Effector memory CD8-positive, alpha-beta T cell (primary cell): ENCODE measurements around the gene DOCK10.

Experiments
- ATAC-seq: fragments of 150-1000 bp; cut with Tn5 transposase; replicated peaks from 2 replicates; pipeline ENCODE4 v1.10.0; 2021; ENCODE audit warnings: mild to moderate bottlenecking, moderate library complexity
- DNase-seq, 3 experiments: peaks; one replicate each; pipeline ENCODE4 v3.0.0; 2021
- H3K27ac Mint-ChIP-seq, 2 donors: one replicate each; pipeline ENCODE4 v1.8.0; 2022; ENCODE audit warnings: mild to moderate bottlenecking in 2 of 2, mixed read lengths in 2 of 2, moderate library complexity in 2 of 2
- H3K27me3 Mint-ChIP-seq, 2 donors: one replicate each; pipeline ENCODE4 v1.8.0; 2022; ENCODE audit warnings: mixed read lengths in 2 of 2
- H3K36me3 Mint-ChIP-seq: one replicate; pipeline ENCODE4 v1.8.0; 2022; ENCODE audit warnings: mild to moderate bottlenecking, moderate library complexity, mixed read lengths; ENCODE audit not compliant: insufficient read depth
- H3K4me1 Mint-ChIP-seq, 2 donors: one replicate each; pipeline ENCODE4 v1.8.0; 2022; ENCODE audit warnings: low read depth in 2 of 2, mixed read lengths in 2 of 2
- H3K4me3 Mint-ChIP-seq, 2 donors: one replicate each; pipeline ENCODE4 v1.8.0; 2022; ENCODE audit warnings: mild to moderate bottlenecking in 2 of 2, mixed read lengths in 2 of 2, moderate library complexity in 2 of 2
- H3K9me3 Mint-ChIP-seq, 2 donors: one replicate each; pipeline ENCODE4 v1.8.0; 2022; ENCODE audit warnings: mixed read lengths in 2 of 2

DOCK10 gene

DNA sequence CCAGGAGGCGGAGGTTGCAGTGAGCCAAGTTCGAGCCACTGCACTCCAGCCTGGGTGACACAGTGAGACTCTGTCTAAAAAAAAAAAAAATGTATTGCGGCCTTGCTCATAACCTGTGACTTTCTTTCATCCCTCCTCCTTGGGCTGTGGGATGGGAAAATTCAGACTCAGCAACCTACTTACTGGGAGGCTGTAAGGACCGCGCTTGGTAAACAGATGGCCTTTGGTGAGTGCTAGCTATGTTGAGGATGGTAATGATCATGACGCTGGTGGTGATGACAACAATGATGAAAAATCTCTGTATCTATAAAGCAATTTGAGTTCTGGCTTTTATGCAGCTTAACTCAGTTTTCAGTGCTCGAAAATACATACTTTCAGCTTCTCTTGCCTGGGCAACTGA is 261.4 kb downstream of the DOCK10 start:
- Mint-ChIP-seq H3K36me3 (peaks cover 53% of the 10 kb centered on the region), H3K4me1 (peaks cover 0 to 4% of the 10 kb centered on the region in 2 donors), H3K27ac (peak overlapping the region in 1 of 2 donors; percentile 36), H3K4me3 (no peak overlapping the region), H3K27me3 (no peaks in the 10 kb centered on the region), H3K9me3 (no peaks in the 10 kb centered on the region)
- DNase-seq (no peak), ATAC-seq (no peak)

DNA sequence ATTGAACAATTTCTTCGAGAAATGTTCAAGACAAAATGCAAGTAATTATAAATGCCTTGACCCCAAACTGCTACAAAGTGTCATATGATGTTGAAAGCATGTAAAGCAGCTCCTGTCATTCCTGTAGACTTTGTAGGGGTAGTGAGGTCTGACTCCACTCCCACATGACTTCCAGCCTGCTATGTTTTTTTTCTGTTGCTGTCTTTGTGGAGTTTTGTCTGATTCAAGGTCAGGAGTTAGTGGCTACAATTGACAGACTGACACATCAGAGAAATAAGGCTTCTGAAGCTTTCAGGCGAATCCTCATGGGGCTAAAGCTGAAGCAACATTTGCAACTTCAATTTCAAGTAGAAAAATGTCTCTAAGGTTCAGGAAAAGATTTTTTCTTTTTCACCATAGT is 262.2 kb downstream of the DOCK10 start:
- Mint-ChIP-seq H3K36me3 (peaks cover 46% of the 10 kb centered on the region), H3K4me1 (peaks cover 0 to 4% of the 10 kb centered on the region in 2 donors), H3K4me3 (no peak overlapping the region), H3K27ac (peak overlapping the region in 1 of 2 donors; percentile 79), H3K27me3 (no peaks in the 10 kb centered on the region), H3K9me3 (no peaks in the 10 kb centered on the region)
- ATAC-seq, result no peak
- DNase-seq, result no peak

DNA sequence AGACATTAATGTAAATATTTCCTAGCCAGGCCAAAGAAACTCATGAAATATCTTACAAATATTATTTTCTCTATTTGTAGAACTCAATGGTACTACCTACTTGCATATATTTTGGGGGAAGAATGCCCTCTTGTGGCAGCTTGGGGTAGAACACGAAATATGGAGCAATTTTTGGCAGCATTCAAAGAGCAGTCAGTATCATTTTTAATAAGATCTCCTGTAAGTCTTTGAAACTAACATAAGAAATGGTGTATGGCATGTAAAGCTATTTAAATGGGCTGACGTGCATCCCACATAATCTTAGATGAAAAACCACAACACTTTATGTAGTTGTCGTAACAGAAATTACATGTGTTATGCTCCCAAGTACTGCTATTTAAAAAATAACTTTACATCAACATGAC is 263.8 kb downstream of the DOCK10 start:
- Mint-ChIP-seq H3K9me3 (no peaks in the 10 kb centered on the region), H3K4me3 (no peak overlapping the region), H3K4me1 (peaks cover 0 to 4% of the 10 kb centered on the region in 2 donors), H3K27ac (peak overlapping the region in 1 of 2 donors; percentile 63), H3K36me3 (peaks cover 50% of the 10 kb centered on the region), H3K27me3 (no peaks in the 10 kb centered on the region)
- DNase-seq (peak; percentile 37 to 66 (median 38)), ATAC-seq (peak; percentile 69)

DNA sequence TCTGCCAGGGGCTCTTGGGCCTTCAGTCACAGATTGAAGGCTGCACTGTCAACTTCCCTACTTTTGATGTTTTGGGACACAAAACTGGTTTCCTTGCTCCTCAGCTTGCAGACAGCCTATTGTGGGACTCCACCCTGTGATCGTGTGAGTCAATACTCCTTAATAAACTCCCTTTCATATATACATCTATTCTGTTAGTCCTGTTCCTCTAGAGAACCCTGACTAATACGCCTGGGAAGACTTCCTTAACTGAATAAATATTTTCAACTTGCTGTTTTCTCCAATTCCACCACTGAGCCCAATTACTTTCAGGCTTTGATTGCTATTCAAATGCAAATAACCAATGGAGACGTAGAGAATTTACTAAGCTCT is 264.7 kb downstream of the DOCK10 start:
- no peak for ATAC-seq
- peaks cover 0 to 4% of the 10 kb centered on the region in 2 donors for H3K4me1 Mint-ChIP-seq
- DNase-seq, result no peak
- H3K9me3 Mint-ChIP-seq, result no peaks in the 10 kb centered on the region
- H3K36me3 Mint-ChIP-seq, result peaks cover 50% of the 10 kb centered on the region
- H3K4me3 Mint-ChIP-seq, result no peak overlapping the region
- H3K27ac Mint-ChIP-seq, result peak overlapping the region in 1 of 2 donors; percentile 63
- H3K27me3 Mint-ChIP-seq, result no peaks in the 10 kb centered on the region

DNA sequence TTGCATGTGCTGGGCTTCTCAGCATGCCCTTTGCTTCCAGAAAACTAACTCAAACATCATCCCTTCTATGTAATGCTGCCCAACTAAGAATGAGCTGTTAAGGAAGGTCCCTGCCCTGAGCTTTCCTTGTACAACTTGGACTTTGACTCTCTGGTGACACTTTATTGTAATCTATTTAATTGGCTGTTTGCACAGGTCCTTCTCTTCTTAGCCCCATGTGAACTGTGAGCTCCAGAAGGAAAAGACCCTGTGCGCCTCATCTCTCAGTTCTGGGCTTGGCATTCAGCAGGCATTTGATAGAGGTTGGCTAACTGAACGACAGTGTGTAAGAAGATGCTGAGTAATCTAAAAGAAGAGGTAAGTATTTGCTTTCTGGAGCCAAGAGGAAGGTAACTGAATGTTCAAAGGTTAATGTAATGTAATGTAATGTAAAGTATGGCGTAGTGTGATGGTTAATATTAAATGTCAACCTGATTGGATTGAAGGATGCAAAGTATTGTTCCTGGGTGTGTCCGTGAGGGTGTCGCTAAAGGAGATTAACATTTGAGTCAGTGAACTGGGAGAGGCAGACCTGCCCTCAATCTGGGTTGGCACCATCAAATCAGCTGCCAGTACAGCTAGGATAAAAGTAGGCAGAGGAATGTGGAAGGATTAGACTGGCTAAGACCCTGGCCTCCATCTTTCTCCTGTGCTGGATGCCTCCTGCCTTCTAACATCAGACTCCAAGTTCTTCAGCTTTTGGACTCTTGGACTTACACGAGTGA is 265.3 kb downstream of the DOCK10 start:
- H3K4me1 Mint-ChIP-seq, result peaks cover 0 to 4% of the 10 kb centered on the region in 2 donors
- DNase-seq, result no peak
- peak overlapping the region in 1 of 2 donors; percentile 30 for H3K27ac Mint-ChIP-seq
- H3K36me3 Mint-ChIP-seq, result peaks cover 54% of the 10 kb centered on the region
- H3K4me3 Mint-ChIP-seq, result no peak overlapping the region
- H3K27me3 Mint-ChIP-seq, result no peaks in the 10 kb centered on the region
- ATAC-seq, result no peak
- H3K9me3 Mint-ChIP-seq, result no peaks in the 10 kb centered on the region

DNA sequence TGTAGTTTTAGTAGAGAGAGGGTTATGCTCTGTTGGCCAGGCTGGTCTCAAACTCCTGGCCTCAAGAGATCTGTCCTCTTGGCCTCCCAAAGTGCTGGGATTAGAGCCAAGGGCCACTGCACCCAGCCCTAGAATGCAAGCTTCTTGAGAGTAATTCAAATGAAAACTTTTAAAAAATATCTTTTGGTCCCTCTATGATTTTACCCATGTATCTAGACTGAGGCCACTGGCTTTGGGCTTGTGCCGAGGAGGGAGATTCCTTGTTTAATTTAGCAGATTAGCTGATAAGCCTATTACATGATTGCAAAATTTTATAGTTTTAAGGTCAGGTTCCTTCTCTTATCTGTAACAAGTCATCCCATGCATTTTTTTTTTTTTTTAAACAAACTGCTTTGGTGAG is 266.6 kb downstream of the DOCK10 start:
- no peak overlapping the region for H3K4me3 Mint-ChIP-seq
- no peaks in the 10 kb centered on the region for H3K9me3 Mint-ChIP-seq
- H3K27me3 Mint-ChIP-seq, result no peaks in the 10 kb centered on the region
- H3K36me3 Mint-ChIP-seq, result peaks cover 58% of the 10 kb centered on the region
- DNase-seq, result no peak
- peaks cover 0 to 4% of the 10 kb centered on the region in 2 donors for H3K4me1 Mint-ChIP-seq
- ATAC-seq, result no peak
- no peak overlapping the region for H3K27ac Mint-ChIP-seq

DNA sequence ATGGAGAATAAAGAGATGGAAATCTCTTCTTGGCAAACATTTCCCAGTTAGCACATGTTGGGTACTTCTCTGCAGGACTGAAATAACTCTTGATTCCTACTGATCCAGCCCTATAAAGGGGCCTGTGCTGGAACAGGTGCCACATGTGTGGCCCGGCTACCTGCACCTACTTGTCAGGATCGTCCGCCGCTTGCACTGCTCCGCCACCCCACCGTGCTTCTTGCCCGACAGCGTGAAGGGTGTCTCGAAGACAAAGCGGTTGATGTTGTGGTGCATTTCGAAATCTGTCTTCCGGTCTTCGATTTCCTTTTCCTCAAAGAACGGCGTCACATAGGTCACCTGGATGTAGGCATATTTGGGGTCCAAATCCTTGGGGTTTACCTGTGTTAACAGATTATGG is 267.5 kb downstream of the DOCK10 start:
- H3K9me3 Mint-ChIP-seq, result no peaks in the 10 kb centered on the region
- no peak for ATAC-seq

DNA sequence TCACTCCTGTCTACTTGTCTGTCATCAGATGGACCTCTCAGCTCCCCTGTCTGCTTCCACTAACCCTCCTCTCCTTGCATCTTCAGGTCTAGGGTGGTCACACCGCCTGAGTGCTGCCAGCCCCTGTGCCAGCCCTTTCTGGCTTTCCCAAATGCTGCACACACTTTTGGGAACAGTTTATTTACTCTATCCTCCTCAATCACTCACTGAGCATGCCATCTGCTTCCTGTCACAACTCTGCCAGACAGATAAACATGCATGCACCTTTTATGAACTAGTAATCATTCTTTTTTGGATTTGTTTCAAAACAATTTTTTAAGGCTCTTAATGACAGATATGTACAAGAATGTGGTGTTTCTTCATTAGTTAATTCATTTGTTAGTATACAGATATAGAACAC is 269.8 kb downstream of the DOCK10 start:
- Mint-ChIP-seq H3K36me3 (peaks cover 81% of the 10 kb centered on the region), H3K27ac (peak overlapping the region in 1 of 2 donors; percentile 86)

More for the DNA sequence above, 267.5 kb downstream of the DOCK10 start:
- Mint-ChIP-seq H3K4me1 (peaks cover 0 to 4% of the 10 kb centered on the region in 2 donors), H3K27me3 (no peaks in the 10 kb centered on the region), H3K27ac (no peak overlapping the region), H3K36me3 (peaks cover 61% of the 10 kb centered on the region), H3K4me3 (no peak overlapping the region)
- no peak for DNase-seq

DNA sequence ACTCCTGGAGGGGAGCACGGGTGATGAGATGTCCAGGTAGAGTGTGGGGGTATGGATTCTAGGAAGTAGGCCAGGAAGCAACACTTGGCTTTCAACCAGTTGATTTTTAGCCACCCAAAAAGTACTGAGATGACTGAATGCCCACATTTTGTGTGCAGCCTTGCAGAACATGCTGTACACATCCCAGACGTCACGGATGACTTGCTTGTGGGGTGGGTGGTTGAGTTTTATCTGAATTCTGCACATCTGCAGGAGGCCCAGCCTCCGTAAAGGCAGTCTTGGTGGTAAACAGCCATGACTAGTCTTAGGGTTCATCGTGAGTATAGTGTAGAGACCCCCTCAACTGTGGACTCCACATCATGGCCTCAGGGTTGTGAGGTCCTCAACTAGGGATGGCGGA is 272.8 kb downstream of the DOCK10 start:
- Mint-ChIP-seq H3K27me3 (no peaks in the 10 kb centered on the region), H3K27ac (peak overlapping the region; percentile 15 to 74), H3K36me3 (peaks cover 96% of the 10 kb centered on the region), H3K4me1 (no peaks in the 10 kb centered on the region), H3K9me3 (no peaks in the 10 kb centered on the region), H3K4me3 (no peak overlapping the region)
- ATAC-seq (no peak), DNase-seq (no peak)

More for the DNA sequence above, 269.8 kb downstream of the DOCK10 start:
- no peak overlapping the region for H3K4me3 Mint-ChIP-seq
- H3K27me3 Mint-ChIP-seq, result no peaks in the 10 kb centered on the region
- DNase-seq (no peak), ATAC-seq (no peak)
- no peaks in the 10 kb centered on the region for H3K9me3 Mint-ChIP-seq
- H3K4me1 Mint-ChIP-seq, result no peaks in the 10 kb centered on the region

DNA sequence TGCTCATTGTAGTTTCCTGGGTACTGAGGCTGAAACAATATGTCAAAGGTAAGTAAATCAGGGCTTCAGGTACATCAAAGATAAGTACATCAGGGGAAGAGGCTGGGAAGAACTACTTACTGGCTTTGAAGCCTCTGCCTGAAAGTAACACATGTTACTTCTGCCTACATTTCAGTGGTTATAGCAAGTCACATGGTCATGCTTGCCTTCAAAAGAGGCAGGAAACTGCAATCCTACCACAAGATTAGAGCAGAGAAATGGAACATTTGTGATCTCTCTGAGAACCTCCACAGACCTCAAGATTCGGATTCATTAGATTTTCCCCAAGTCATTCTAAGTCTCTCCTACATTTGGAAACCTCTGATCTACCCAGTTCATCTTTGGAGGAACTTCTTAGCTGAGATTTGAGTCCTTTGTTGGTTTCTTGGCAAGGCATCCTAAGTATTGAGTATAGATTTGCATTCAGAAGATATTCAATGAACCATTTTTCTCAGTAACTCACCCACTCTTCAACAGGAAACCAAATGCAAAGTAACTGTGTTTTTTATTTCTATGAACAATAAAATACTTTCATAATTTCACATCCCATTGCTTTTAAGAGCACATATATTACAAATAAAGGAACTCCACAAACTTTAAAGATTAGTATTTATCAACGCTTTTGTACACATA is 277.6 kb downstream of the DOCK10 start:
- no peaks in the 10 kb centered on the region for H3K4me1 Mint-ChIP-seq
- ATAC-seq, result peak; percentile 31
- H3K36me3 Mint-ChIP-seq, result peaks cover 80% of the 10 kb centered on the region
- no peak overlapping the region for H3K27ac Mint-ChIP-seq
- no peak overlapping the region for H3K4me3 Mint-ChIP-seq
- DNase-seq, result no peak
- H3K9me3 Mint-ChIP-seq, result peaks cover 7 to 10% of the 10 kb centered on the region in 2 donors
- H3K27me3 Mint-ChIP-seq, result no peaks in the 10 kb centered on the region

DNA sequence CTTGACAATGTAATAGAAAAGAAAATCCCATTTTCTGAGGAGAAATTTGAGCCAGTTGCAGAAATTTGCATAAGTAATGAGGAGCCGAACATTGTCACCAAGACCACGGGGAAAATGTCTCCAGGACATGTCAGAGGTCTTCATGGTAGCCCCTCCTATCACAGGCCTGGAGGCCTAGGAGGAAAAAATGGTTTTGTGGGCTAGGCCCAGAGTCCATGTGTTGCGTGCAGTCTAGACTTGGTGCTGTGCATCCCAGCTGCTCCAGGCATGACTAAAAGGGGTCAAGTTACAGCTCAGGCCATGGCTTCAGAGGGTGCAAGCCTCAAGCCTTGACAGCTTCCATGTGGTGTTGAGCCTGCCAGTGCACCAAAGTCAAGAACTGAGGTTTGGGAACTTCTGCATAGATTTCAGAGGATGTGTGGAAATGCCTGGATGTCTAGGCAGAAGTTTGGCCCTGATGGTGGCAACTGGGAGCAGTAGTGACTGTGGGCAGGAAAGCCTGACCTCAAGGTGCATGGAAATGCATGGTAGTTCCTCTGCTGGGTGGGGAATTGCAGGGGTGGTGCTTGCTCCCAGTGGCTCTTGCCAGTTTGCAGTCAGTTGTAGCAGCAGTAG is 284.2 kb downstream of the DOCK10 start:
- Mint-ChIP-seq H3K27ac (no peak overlapping the region), H3K27me3 (no peaks in the 10 kb centered on the region), H3K4me1 (no peaks in the 10 kb centered on the region), H3K4me3 (no peak overlapping the region), H3K9me3 (peaks cover 15 to 38% of the 10 kb centered on the region in 2 donors), H3K36me3 (peaks cover 20% of the 10 kb centered on the region)
- no peak for ATAC-seq
- DNase-seq, result no peak

DNA sequence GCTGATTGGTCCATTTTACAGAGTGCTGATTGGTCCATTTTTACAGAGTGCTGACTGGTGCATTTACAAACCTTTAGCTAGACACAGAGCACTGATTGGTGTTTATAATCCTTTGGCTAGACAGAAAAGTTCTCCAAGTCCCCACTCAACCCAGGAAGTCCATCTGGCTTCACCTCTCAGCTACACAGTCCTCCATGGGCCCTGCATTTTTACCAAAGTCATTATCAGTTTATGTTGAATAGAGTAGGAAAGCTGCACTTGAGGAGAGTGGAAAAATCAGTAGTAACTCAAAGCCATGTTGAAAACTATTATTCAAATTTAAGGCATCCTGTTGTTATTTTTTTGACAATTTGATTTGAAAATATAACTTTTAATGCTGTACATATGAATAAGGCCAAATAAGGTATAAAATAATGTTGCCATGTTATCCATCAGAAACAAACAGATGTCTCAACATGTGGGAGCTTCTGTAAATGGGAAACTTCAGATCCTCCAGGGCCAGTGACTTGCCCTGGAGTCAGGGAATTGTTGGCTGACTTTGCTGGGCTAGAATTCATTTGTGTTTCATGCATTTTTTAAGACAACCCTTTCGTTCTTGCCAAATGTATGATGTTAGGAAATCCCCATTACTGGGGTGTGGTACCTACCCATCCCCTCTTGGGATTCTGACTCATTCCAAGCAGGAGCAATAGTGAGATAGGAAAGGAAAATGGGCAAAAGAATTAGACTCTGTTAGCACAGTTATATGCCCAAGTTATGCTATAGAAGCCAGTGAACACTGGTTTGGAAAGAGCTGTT is 288.3 kb downstream of the DOCK10 start:
- peaks cover 8 to 26% of the 10 kb centered on the region in 2 donors for H3K9me3 Mint-ChIP-seq
- H3K36me3 Mint-ChIP-seq, result peaks cover 3% of the 10 kb centered on the region
- H3K27ac Mint-ChIP-seq, result no peak overlapping the region
- ATAC-seq, result no peak
- H3K4me1 Mint-ChIP-seq, result no peaks in the 10 kb centered on the region
- peaks cover 0 to 7% of the 10 kb centered on the region in 2 donors for H3K27me3 Mint-ChIP-seq
- no peak for DNase-seq
- H3K4me3 Mint-ChIP-seq, result no peak overlapping the region

DNA sequence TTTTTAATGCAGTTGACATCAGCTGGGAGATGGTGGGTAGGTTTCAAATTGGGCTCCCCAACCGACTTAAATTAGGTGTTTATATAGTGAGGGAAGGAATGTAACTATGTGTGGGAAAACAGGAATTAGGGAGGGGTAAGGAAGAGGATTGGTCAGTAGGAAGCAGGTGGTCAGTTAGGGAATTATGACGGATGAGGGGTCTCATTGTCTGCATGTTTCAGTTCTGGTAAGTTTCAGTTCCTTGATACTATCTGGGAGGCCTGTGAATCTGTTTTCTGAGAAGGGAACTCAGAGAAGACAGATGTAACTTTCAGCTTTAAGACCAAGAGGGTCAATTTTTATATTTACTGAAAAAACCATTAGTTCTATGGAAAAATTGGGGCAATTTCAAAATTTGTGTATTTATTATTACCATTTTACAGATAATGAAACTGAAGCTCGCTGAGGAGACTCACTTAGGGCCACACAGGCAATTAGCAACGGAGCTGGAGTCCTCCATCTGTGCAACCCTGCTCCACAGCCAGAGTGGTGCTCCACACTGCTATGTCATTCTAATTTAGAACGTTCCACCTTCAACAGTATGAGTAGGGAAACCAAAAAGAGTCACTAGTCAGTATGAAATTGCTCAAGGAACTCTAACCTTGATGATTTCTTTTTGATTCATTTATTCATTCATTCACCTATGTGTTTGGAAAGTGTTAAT is 290.1 kb downstream of the DOCK10 start:
- peaks cover 3% of the 10 kb centered on the region for H3K36me3 Mint-ChIP-seq
- DNase-seq, result no peak
- H3K4me1 Mint-ChIP-seq, result no peaks in the 10 kb centered on the region
- peaks cover 9 to 24% of the 10 kb centered on the region in 2 donors for H3K27me3 Mint-ChIP-seq
- ATAC-seq, result no peak
- no peak overlapping the region for H3K27ac Mint-ChIP-seq
- peaks cover 3 to 8% of the 10 kb centered on the region in 2 donors for H3K9me3 Mint-ChIP-seq
- no peak overlapping the region for H3K4me3 Mint-ChIP-seq
